Measurements from ENCODE around the gene TRPC4AP. TPM values are rescaled to one million over a fixed set of nuclear protein-coding genes. Genes with fewer than 3 reads are reported as not detected.

Gene TRPC4AP
- polyA plus RNA-seq, 2 donors, result 25.7 to 26.9 TPM

- no peaks in the 10 kb centered on the region for H3K36me3 ChIP-seq (ENCODE audit: control insufficient read depth in 2 of 2, insufficient read depth in 2 of 2, low read length in 1 of 2)
- H3K4me1 ChIP-seq (ENCODE audit: control insufficient read depth in 2 of 2, insufficient read depth in 2 of 2, low read length in 1 of 2), result no peaks in the 10 kb centered on the region
- H3K9me3 ChIP-seq (ENCODE audit: control insufficient read depth in 2 of 2, insufficient read depth in 1 of 2, low read depth in 1 of 2, low read length in 1 of 2), result no peaks in the 10 kb centered on the region
- H3K27me3 ChIP-seq (ENCODE audit: control insufficient read depth in 1 of 2, insufficient read depth in 2 of 2, low read length in 2 of 2), result no peaks in the 10 kb centered on the region
- no peak overlapping the region for H3K4me3 ChIP-seq (ENCODE audit: low read depth in 1 of 2, low read length in 2 of 2)
- H3K27ac ChIP-seq (ENCODE audit: low read depth in 2 of 2, low read length in 1 of 2), result no peak overlapping the region
- WGBS, 2 donors, result 54 to 60% methylated on average over 17 of the region's 17 CpGs
Observed at GRCh38 chr20:34977365-34978091, 115.1 kb downstream of the TRPC4AP start.

- no peaks in the 10 kb centered on the region for H3K36me3 ChIP-seq (ENCODE audit: control insufficient read depth in 2 of 2, insufficient read depth in 2 of 2, low read length in 1 of 2)
- H3K27me3 ChIP-seq (ENCODE audit: control insufficient read depth in 1 of 2, insufficient read depth in 2 of 2, low read length in 2 of 2), result no peaks in the 10 kb centered on the region
- H3K9me3 ChIP-seq (ENCODE audit: control insufficient read depth in 2 of 2, insufficient read depth in 1 of 2, low read depth in 1 of 2, low read length in 1 of 2), result no peaks in the 10 kb centered on the region
- WGBS, 2 donors, result 82 to 83% methylated on average over 12 of the region's 12 CpGs
- H3K4me3 ChIP-seq (ENCODE audit: low read depth in 1 of 2, low read length in 2 of 2), result no peak overlapping the region
- H3K4me1 ChIP-seq (ENCODE audit: control insufficient read depth in 2 of 2, insufficient read depth in 2 of 2, low read length in 1 of 2), result no peaks in the 10 kb centered on the region
- H3K27ac ChIP-seq (ENCODE audit: low read depth in 2 of 2, low read length in 1 of 2), result no peak overlapping the region
Observed at GRCh38 chr20:34976286-34976685, 116.3 kb downstream of the TRPC4AP start.

GRCh38 chr20:34974246-34974645, 118.4 kb downstream of the TRPC4AP start:
- Histone ChIP-seq H3K4me1 (ENCODE audit: control insufficient read depth in 2 of 2, insufficient read depth in 2 of 2, low read length in 1 of 2) (no peaks in the 10 kb centered on the region), H3K4me3 (ENCODE audit: low read depth in 1 of 2, low read length in 2 of 2) (no peak overlapping the region), H3K27ac (ENCODE audit: low read depth in 2 of 2, low read length in 1 of 2) (no peak overlapping the region), H3K36me3 (ENCODE audit: control insufficient read depth in 2 of 2, insufficient read depth in 2 of 2, low read length in 1 of 2) (no peaks in the 10 kb centered on the region), H3K27me3 (ENCODE audit: control insufficient read depth in 1 of 2, insufficient read depth in 2 of 2, low read length in 2 of 2) (no peaks in the 10 kb centered on the region), H3K9me3 (ENCODE audit: control insufficient read depth in 2 of 2, insufficient read depth in 1 of 2, low read depth in 1 of 2, low read length in 1 of 2) (no peaks in the 10 kb centered on the region)
- 79 to 82% methylated on average over 4 of the region's 4 CpGs for WGBS, 2 donors

GRCh38 chr20:34971561-34972235, 120.9 kb downstream of the TRPC4AP start:
- Histone ChIP-seq H3K27me3 (ENCODE audit: control insufficient read depth in 1 of 2, insufficient read depth in 2 of 2, low read length in 2 of 2) (no peaks in the 10 kb centered on the region), H3K9me3 (ENCODE audit: control insufficient read depth in 2 of 2, insufficient read depth in 1 of 2, low read depth in 1 of 2, low read length in 1 of 2) (no peaks in the 10 kb centered on the region), H3K4me1 (ENCODE audit: control insufficient read depth in 2 of 2, insufficient read depth in 2 of 2, low read length in 1 of 2) (peaks cover 0 to 4% of the 10 kb centered on the region in 2 donors), H3K36me3 (ENCODE audit: control insufficient read depth in 2 of 2, insufficient read depth in 2 of 2, low read length in 1 of 2) (no peaks in the 10 kb centered on the region), H3K4me3 (ENCODE audit: low read depth in 1 of 2, low read length in 2 of 2) (no peak overlapping the region), H3K27ac (ENCODE audit: low read depth in 2 of 2, low read length in 1 of 2) (no peak overlapping the region)
- 82 to 85% methylated on average over 10 of the region's 10 CpGs for WGBS, 2 donors

GRCh38 chr20:34970846-34971560, 121.6 kb downstream of the TRPC4AP start:
- Histone ChIP-seq H3K27ac (ENCODE audit: low read depth in 2 of 2, low read length in 1 of 2) (no peak overlapping the region), H3K27me3 (ENCODE audit: control insufficient read depth in 1 of 2, insufficient read depth in 2 of 2, low read length in 2 of 2) (no peaks in the 10 kb centered on the region), H3K9me3 (ENCODE audit: control insufficient read depth in 2 of 2, insufficient read depth in 1 of 2, low read depth in 1 of 2, low read length in 1 of 2) (no peaks in the 10 kb centered on the region), H3K4me3 (ENCODE audit: low read depth in 1 of 2, low read length in 2 of 2) (no peak overlapping the region), H3K4me1 (ENCODE audit: control insufficient read depth in 2 of 2, insufficient read depth in 2 of 2, low read length in 1 of 2) (peaks cover 0 to 4% of the 10 kb centered on the region in 2 donors), H3K36me3 (ENCODE audit: control insufficient read depth in 2 of 2, insufficient read depth in 2 of 2, low read length in 1 of 2) (no peaks in the 10 kb centered on the region)
- 94% methylated on average over 9 of the region's 9 CpGs for WGBS, 2 donors

- whole genome bisulfite sequencing, 2 donors, result 92% methylated on average over 7 of the region's 7 CpGs
- Histone ChIP-seq H3K27me3 (ENCODE audit: control insufficient read depth in 1 of 2, insufficient read depth in 2 of 2, low read length in 2 of 2) (no peaks in the 10 kb centered on the region), H3K9me3 (ENCODE audit: control insufficient read depth in 2 of 2, insufficient read depth in 1 of 2, low read depth in 1 of 2, low read length in 1 of 2) (no peaks in the 10 kb centered on the region), H3K4me3 (ENCODE audit: low read depth in 1 of 2, low read length in 2 of 2) (no peak overlapping the region), H3K4me1 (ENCODE audit: control insufficient read depth in 2 of 2, insufficient read depth in 2 of 2, low read length in 1 of 2) (peaks cover 0 to 4% of the 10 kb centered on the region in 2 donors), H3K27ac (ENCODE audit: low read depth in 2 of 2, low read length in 1 of 2) (no peak overlapping the region), H3K36me3 (ENCODE audit: control insufficient read depth in 2 of 2, insufficient read depth in 2 of 2, low read length in 1 of 2) (no peaks in the 10 kb centered on the region)
Observed at GRCh38 chr20:34970193-34970840, 122.3 kb downstream of the TRPC4AP start.

- H3K4me3 ChIP-seq (ENCODE audit: low read depth in 1 of 2, low read length in 2 of 2), result no peak overlapping the region
- 76 to 78% methylated on average over 7 of the region's 7 CpGs for WGBS, 2 donors
- H3K27ac ChIP-seq (ENCODE audit: low read depth in 2 of 2, low read length in 1 of 2), result no peak overlapping the region
- H3K4me1 ChIP-seq (ENCODE audit: control insufficient read depth in 2 of 2, insufficient read depth in 2 of 2, low read length in 1 of 2), result peaks cover 0 to 4% of the 10 kb centered on the region in 2 donors
- no peaks in the 10 kb centered on the region for H3K9me3 ChIP-seq (ENCODE audit: control insufficient read depth in 2 of 2, insufficient read depth in 1 of 2, low read depth in 1 of 2, low read length in 1 of 2)
- no peaks in the 10 kb centered on the region for H3K27me3 ChIP-seq (ENCODE audit: control insufficient read depth in 1 of 2, insufficient read depth in 2 of 2, low read length in 2 of 2)
- no peaks in the 10 kb centered on the region for H3K36me3 ChIP-seq (ENCODE audit: control insufficient read depth in 2 of 2, insufficient read depth in 2 of 2, low read length in 1 of 2)
Observed at GRCh38 chr20:34968042-34968775, 124.4 kb downstream of the TRPC4AP start.

- no peaks in the 10 kb centered on the region for H3K27me3 ChIP-seq (ENCODE audit: control insufficient read depth in 1 of 2, insufficient read depth in 2 of 2, low read length in 2 of 2)
- 89 to 91% methylated on average over 5 of the region's 5 CpGs for WGBS, 2 donors
Observed at GRCh38 chr20:34967421-34967820, 125.2 kb downstream of the TRPC4AP start.

GRCh38 chr20:34965051-34965450, 127.6 kb downstream of the TRPC4AP start:
- WGBS, 2 donors, result 70 to 85% methylated on average over 5 of the region's 5 CpGs

More at GRCh38 chr20:34967421-34967820, 125.2 kb downstream of the TRPC4AP start:
- Histone ChIP-seq H3K4me1 (ENCODE audit: control insufficient read depth in 2 of 2, insufficient read depth in 2 of 2, low read length in 1 of 2) (peaks cover 0 to 4% of the 10 kb centered on the region in 2 donors), H3K27ac (ENCODE audit: low read depth in 2 of 2, low read length in 1 of 2) (no peak overlapping the region), H3K36me3 (ENCODE audit: control insufficient read depth in 2 of 2, insufficient read depth in 2 of 2, low read length in 1 of 2) (no peaks in the 10 kb centered on the region), H3K9me3 (ENCODE audit: control insufficient read depth in 2 of 2, insufficient read depth in 1 of 2, low read depth in 1 of 2, low read length in 1 of 2) (no peaks in the 10 kb centered on the region), H3K4me3 (ENCODE audit: low read depth in 1 of 2, low read length in 2 of 2) (no peak overlapping the region)

More at GRCh38 chr20:34965051-34965450, 127.6 kb downstream of the TRPC4AP start:
- H3K9me3 ChIP-seq (ENCODE audit: control insufficient read depth in 2 of 2, insufficient read depth in 1 of 2, low read depth in 1 of 2, low read length in 1 of 2), result no peaks in the 10 kb centered on the region
- no peaks in the 10 kb centered on the region for H3K36me3 ChIP-seq (ENCODE audit: control insufficient read depth in 2 of 2, insufficient read depth in 2 of 2, low read length in 1 of 2)
- H3K27me3 ChIP-seq (ENCODE audit: control insufficient read depth in 1 of 2, insufficient read depth in 2 of 2, low read length in 2 of 2), result no peaks in the 10 kb centered on the region
- no peak overlapping the region for H3K4me3 ChIP-seq (ENCODE audit: low read depth in 1 of 2, low read length in 2 of 2)
- H3K27ac ChIP-seq (ENCODE audit: low read depth in 2 of 2, low read length in 1 of 2), result no peak overlapping the region
- peaks cover 0 to 4% of the 10 kb centered on the region in 2 donors for H3K4me1 ChIP-seq (ENCODE audit: control insufficient read depth in 2 of 2, insufficient read depth in 2 of 2, low read length in 1 of 2)

Data from esophagus (tissue), 2 donors.